HL-60 (cell line): ENCODE results near the gene NPPA.

Source experiments
- SPI1 ChIP-seq: IDR thresholded peaks from 2 replicates; pipeline ENCODE4 v1.6.1; 2012; ENCODE audit warnings: low read depth, mild to moderate bottlenecking, borderline replicate concordance
- TF ChIP-seq, protein P1 (sequence below): IDR thresholded peaks from one replicate; pipeline ENCODE4 v1.5.1; 2011; ENCODE audit warnings: low read length, control low read depth, inconsistent platforms; ENCODE audit not compliant: insufficient read depth

- TF ChIP-seq, protein P1, sequence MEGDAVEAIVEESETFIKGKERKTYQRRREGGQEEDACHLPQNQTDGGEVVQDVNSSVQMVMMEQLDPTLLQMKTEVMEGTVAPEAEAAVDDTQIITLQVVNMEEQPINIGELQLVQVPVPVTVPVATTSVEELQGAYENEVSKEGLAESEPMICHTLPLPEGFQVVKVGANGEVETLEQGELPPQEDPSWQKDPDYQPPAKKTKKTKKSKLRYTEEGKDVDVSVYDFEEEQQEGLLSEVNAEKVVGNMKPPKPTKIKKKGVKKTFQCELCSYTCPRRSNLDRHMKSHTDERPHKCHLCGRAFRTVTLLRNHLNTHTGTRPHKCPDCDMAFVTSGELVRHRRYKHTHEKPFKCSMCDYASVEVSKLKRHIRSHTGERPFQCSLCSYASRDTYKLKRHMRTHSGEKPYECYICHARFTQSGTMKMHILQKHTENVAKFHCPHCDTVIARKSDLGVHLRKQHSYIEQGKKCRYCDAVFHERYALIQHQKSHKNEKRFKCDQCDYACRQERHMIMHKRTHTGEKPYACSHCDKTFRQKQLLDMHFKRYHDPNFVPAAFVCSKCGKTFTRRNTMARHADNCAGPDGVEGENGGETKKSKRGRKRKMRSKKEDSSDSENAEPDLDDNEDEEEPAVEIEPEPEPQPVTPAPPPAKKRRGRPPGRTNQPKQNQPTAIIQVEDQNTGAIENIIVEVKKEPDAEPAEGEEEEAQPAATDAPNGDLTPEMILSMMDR: no peak
- no peak for TF ChIP-seq SPI1
These were observed 9.1 kb upstream of the NPPA start for GRCh38 chr1:11856698-11857097.
